ENCODE measurements around the gene ST3GAL3.
"Not testable (repeated sequence)": the region's sequence is repeated elsewhere in the genome, so short reads cannot be mapped to it uniquely, and the experiment has no call there.

Gene ST3GAL3

GRCh38 chr1:43704838-43705237 is 2.5 kb upstream of the ST3GAL3 start:
- DNase-seq, result no peak

- DNase-seq, result no peak
Measured at GRCh38 chr1:43705334-43705733, 2.0 kb upstream of the ST3GAL3 start.

GRCh38 chr1:43705982-43706597 is 1.2 kb upstream of the ST3GAL3 start:
- DNase-seq, result no peak

- DNase-seq, result peak; percentile 16
Measured at GRCh38 chr1:43706598-43707189, 642 bp upstream of the ST3GAL3 start.

GRCh38 chr1:43708002-43708410 is 670 bp downstream of the ST3GAL3 start:
- no peak for DNase-seq

GRCh38 chr1:43711049-43711448 is 3.7 kb downstream of the ST3GAL3 start:
- DNase-seq, result no peak

GRCh38 chr1:43711524-43712386 is 4.4 kb downstream of the ST3GAL3 start:
- no peak for DNase-seq

- no peak for DNase-seq
Measured at GRCh38 chr1:43716559-43717281, 9.4 kb downstream of the ST3GAL3 start.

GRCh38 chr1:43719063-43719462 is 11.7 kb downstream of the ST3GAL3 start:
- DNase-seq, result no peak

GRCh38 chr1:43719670-43720419 is 12.5 kb downstream of the ST3GAL3 start:
- not testable (repeated sequence) for DNase-seq

- no peak for DNase-seq
Measured at GRCh38 chr1:43722810-43723209, 15.5 kb downstream of the ST3GAL3 start.

- DNase-seq, result no peak
Measured at GRCh38 chr1:43729816-43730463, 22.6 kb downstream of the ST3GAL3 start.

GRCh38 chr1:43731867-43732531 is 24.7 kb downstream of the ST3GAL3 start:
- DNase-seq, result no peak

- no peak for DNase-seq
Measured at GRCh38 chr1:43736819-43737218, 29.5 kb downstream of the ST3GAL3 start.

GRCh38 chr1:43742026-43742425 is 34.7 kb downstream of the ST3GAL3 start:
- no peak for DNase-seq

- no peak for DNase-seq
Measured at GRCh38 chr1:43743206-43743605, 35.9 kb downstream of the ST3GAL3 start.

- no peak for DNase-seq
Measured at GRCh38 chr1:43747736-43748135, 40.4 kb downstream of the ST3GAL3 start.

- no peak for DNase-seq
Measured at GRCh38 chr1:43750083-43750482, 42.7 kb downstream of the ST3GAL3 start.

GRCh38 chr1:43753422-43753821 is 46.1 kb downstream of the ST3GAL3 start:
- DNase-seq, result no peak

GRCh38 chr1:43754892-43755291 is 47.6 kb downstream of the ST3GAL3 start:
- DNase-seq, result no peak

GRCh38 chr1:43757343-43758053 is 50.2 kb downstream of the ST3GAL3 start:
- no peak for DNase-seq

Measured in CD4-positive, alpha-beta T cell treated with Interleukin-17A for 4 hours (primary cell).